SK-N-SH (cell line): ENCODE measurements around the gene ISY1.

Experiments
- CTCF ChIP-seq: fragments of 200-600 bp; sonication (generic); IDR thresholded peaks from 2 replicates; pipeline ENCODE4 v1.6.1; 2017; ENCODE audit warnings: antibody characterized with exemption, mild to moderate bottlenecking, moderate library complexity
- EZH2phosphoT487 ChIP-seq: fragments of 200-600 bp; sonication (generic); IDR thresholded peaks from 2 replicates; pipeline ENCODE4 v1.6.1; 2017; ENCODE audit warnings: low read depth, mixed run types, mild to moderate bottlenecking, antibody characterized with exemption, moderate library complexity, borderline replicate concordance
- GABPA ChIP-seq: IDR thresholded peaks from 2 replicates; pipeline ENCODE4 v1.4.0; 2012; ENCODE audit warnings: low read depth, mild to moderate bottlenecking
- MAX ChIP-seq: IDR thresholded peaks from 2 replicates; pipeline ENCODE4 v1.4.0; 2012; ENCODE audit warnings: low read depth
- POLR2AphosphoS5 ChIP-seq: IDR thresholded peaks from 2 replicates; pipeline ENCODE4 v1.6.1; 2012; ENCODE audit warnings: low read depth, low read length
- RAD21 ChIP-seq: IDR thresholded peaks from 2 replicates; pipeline ENCODE4 v1.6.1; 2012; ENCODE audit warnings: mild to moderate bottlenecking, low read length
- TCF12 ChIP-seq: IDR thresholded peaks from 2 replicates; pipeline ENCODE4 v1.4.0; 2012

- TF ChIP-seq CTCF (no peak), POLR2AphosphoS5 (no peak), EZH2phosphoT487 (no peak), GABPA (no peak), MAX (no peak), TCF12 (no peak), RAD21 (no peak)
These were observed 75.6 kb downstream of the ISY1 start for GRCh38 chr3:129085165-129085715.
